Kidney epithelial cell (primary cell): ENCODE data around the gene KCNQ5. TPM values are rescaled to one million over a fixed set of nuclear protein-coding genes. Genes with fewer than 3 reads are reported as not detected.

Experiments used
- DNase-seq: peaks from one replicate; pipeline ENCODE4 v3.0.0-alpha.2; 2010; ENCODE audit warnings: low read depth
- H3K27me3 ChIP-seq: 2 replicates; pipeline ENCODE4 v1.6.0; 2011; ENCODE audit warnings: low read length; ENCODE audit not compliant: control insufficient read depth, insufficient read depth
- H3K36me3 ChIP-seq: 2 replicates; pipeline ENCODE4 v1.5.1; 2011; ENCODE audit warnings: low read length; ENCODE audit not compliant: control insufficient read depth, insufficient read depth
- H3K4me3 ChIP-seq: 2 replicates; pipeline ENCODE4 v1.5.1; 2011; ENCODE audit warnings: low read depth, mild to moderate bottlenecking, control low read depth, low read length
- total RNA-seq: library from RNA; depleted of rRNA; stranded (reverse); fragments of >200 nt; gene quantifications from 2 replicates; pipeline ENCODE4 v1.2.3, GENCODE V29; 2015
- TF ChIP-seq, protein P1 (sequence below): IDR thresholded peaks from 2 replicates; pipeline ENCODE4 v1.5.1; 2011; ENCODE audit warnings: mild to moderate bottlenecking, moderate library complexity, low read length, control low read depth, inconsistent platforms; ENCODE audit not compliant: insufficient read depth, poor library complexity, severe bottlenecking

KCNQ5 gene
- total RNA-seq, 1 donor from 2014 or later: 1.9 TPM

DNA sequence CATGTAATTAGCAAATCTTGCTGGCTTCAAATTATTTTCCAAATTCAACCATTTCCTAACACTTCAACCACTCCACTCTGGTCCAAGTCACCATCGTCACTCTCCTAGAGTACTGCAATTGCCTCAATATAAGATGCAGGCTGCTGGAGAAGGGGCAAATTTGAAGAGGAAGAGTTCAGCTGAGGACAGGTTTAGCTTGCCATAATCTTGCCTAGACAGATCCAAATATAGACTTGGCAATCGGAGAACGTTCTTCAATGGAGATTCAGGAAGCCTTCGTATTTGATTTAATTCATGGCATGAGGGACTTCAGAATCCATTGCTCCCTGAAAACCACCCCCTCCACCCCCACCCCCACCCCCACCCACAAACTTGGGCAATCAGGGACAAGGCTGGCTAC, 618.9 kb downstream of the KCNQ5 start:
- no peaks in the 10 kb centered on the region for H3K36me3 ChIP-seq
- TF ChIP-seq, protein P1, sequence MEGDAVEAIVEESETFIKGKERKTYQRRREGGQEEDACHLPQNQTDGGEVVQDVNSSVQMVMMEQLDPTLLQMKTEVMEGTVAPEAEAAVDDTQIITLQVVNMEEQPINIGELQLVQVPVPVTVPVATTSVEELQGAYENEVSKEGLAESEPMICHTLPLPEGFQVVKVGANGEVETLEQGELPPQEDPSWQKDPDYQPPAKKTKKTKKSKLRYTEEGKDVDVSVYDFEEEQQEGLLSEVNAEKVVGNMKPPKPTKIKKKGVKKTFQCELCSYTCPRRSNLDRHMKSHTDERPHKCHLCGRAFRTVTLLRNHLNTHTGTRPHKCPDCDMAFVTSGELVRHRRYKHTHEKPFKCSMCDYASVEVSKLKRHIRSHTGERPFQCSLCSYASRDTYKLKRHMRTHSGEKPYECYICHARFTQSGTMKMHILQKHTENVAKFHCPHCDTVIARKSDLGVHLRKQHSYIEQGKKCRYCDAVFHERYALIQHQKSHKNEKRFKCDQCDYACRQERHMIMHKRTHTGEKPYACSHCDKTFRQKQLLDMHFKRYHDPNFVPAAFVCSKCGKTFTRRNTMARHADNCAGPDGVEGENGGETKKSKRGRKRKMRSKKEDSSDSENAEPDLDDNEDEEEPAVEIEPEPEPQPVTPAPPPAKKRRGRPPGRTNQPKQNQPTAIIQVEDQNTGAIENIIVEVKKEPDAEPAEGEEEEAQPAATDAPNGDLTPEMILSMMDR: no peak
- no peaks in the 10 kb centered on the region for H3K27me3 ChIP-seq
- H3K4me3 ChIP-seq: no peak overlapping the region
- DNase-seq: no peak

DNA sequence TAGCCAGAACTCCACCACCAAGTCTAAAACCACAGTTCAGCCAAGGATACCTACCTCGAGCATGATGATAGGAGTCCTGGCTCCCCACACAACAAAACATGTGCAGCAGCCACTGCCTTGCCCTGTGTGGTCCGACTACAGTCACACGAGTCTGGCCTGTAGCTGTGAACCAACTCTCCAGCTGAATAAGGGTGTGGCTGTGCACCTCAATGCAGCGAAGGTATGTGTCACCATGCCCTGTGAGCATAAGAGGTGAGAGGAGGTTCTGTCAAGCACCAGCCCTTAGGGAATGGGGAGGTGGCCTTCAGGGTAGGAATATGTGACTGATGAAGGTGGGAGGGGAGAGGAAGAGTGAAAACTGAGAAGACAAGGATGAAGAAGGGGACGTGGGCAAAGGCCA, 620.1 kb downstream of the KCNQ5 start:
- H3K4me3 ChIP-seq: no peak overlapping the region
- TF ChIP-seq, protein P1: no peak
- no peaks in the 10 kb centered on the region for H3K27me3 ChIP-seq
- no peaks in the 10 kb centered on the region for H3K36me3 ChIP-seq
- DNase-seq: no peak
